ENCODE results near the gene PUS3.
"Not testable (repeated sequence)": the region's sequence is repeated elsewhere in the genome, so short reads cannot be mapped to it uniquely, and the experiment has no call there.

DNA sequence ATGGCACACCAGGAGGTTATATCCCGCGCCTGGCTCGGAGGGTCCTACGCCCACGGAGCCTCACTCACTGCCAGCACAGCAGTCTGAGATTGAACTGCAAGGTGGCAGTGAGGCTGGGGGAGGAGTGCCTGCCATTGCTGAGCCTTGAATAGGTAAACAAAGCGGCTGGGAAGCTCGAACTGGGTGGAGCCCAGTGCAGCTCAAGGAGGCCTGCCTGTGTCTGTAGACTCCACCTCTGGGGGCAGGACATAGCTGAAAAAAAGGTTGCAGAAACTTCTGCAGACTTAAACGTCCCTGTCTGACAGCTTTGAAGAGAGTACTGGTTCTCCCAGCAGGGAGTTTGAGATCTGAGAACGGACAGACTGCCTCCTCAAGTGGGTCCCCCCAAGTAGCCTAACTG, 45.3 kb downstream of the PUS3 start:
- TF ChIP-seq, protein P1, sequence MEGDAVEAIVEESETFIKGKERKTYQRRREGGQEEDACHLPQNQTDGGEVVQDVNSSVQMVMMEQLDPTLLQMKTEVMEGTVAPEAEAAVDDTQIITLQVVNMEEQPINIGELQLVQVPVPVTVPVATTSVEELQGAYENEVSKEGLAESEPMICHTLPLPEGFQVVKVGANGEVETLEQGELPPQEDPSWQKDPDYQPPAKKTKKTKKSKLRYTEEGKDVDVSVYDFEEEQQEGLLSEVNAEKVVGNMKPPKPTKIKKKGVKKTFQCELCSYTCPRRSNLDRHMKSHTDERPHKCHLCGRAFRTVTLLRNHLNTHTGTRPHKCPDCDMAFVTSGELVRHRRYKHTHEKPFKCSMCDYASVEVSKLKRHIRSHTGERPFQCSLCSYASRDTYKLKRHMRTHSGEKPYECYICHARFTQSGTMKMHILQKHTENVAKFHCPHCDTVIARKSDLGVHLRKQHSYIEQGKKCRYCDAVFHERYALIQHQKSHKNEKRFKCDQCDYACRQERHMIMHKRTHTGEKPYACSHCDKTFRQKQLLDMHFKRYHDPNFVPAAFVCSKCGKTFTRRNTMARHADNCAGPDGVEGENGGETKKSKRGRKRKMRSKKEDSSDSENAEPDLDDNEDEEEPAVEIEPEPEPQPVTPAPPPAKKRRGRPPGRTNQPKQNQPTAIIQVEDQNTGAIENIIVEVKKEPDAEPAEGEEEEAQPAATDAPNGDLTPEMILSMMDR (IDR thresholded peaks at IDR 0.05) = not testable (repeated sequence)
- TF ChIP-seq, protein P2, sequence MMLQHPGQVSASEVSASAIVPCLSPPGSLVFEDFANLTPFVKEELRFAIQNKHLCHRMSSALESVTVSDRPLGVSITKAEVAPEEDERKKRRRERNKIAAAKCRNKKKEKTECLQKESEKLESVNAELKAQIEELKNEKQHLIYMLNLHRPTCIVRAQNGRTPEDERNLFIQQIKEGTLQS (CRISPR knock-in tag; conservative IDR thresholded peaks at IDR 0.05) = not testable (repeated sequence)
- TF ChIP-seq ZNF138 (CRISPR knock-in tag; conservative IDR thresholded peaks at IDR 0.05); SMAD4 (CRISPR knock-in tag; IDR thresholded peaks at IDR 0.05): not testable (repeated sequence)
